Measurements from ENCODE around the gene COBL.

The COBL gene

DNA sequence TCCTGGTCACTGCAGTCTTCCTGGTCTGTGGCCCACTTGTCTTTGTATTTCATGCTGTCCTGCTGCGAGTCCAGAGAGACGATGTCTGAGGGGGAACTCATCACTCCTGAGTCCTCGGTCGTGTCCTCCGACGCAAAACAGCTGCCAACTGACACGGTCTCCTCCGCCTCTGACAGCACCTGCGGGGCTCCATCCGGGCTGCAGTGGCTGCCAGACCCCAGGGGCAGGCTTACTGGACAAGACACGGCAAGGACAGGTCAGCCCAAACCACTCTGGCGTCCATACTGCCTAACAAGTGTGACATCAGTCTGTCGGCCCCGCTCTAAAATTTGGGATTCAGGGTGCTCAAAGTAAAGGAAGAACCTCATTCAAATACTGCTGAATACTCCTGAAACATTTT, 273.1 kb downstream of the COBL start:
- DNase-seq (ENCODE audit: low read depth): no peak

DNA sequence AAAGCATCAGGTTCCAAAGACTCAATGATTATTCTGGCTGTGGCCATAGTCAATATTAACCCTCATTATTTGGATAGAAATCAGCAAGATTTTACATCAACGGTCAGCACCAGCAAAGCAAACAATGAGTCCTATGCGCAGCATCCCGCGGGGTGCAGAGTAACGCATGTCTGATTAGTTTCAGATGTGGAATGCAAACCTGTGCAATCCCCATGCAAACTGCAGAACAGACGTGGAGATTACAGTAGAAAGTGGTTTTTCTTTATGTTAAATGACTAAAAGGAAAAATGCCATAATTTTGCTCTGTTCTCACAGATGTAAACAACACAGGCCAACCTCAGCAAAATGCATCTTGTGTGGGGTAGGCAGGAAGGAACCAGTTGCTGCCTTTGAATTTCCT, 275.8 kb downstream of the COBL start:
- no peak for DNase-seq (ENCODE audit: low read depth)

DNA sequence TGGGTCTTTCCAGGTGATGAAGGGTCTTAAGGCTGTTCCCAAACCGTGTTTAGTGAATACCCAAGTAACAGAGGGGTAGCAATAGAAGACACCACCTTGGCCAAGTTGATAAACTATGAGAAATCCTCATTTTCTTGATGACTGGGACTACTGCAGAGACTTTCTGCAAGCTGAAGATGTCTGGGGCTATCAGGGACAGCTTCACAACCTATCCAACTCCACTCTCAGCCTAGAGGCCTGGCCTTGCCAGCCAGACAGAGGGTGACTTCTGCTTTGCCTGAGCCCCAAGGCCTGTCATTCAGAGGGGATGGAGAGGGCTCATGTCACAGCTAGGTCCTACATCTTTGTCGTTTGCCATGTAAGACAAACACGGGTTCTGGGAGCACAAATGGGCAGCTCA, 278.0 kb downstream of the COBL start:
- DNase-seq (ENCODE audit: low read depth): no peak

DNA sequence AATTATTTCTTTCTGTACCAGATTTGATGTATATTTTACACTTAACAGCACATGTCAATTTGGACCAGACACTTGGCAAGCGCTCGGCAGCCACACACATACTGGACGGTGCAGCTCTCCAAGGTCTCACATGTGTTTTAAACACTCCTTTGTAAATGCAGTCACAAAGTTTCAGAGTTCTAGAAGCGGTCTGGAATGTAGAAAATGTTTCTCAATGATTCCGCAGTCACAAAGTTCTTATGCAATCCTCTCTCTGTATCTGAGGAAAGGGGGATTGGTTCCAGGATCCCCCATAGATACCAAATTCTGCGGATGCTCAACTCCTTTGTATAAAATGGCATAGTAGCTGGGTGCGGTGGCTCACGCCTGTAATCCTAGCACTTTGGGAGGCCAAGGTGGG, 280.9 kb downstream of the COBL start:
- DNase-seq (ENCODE audit: low read depth): no peak

DNA sequence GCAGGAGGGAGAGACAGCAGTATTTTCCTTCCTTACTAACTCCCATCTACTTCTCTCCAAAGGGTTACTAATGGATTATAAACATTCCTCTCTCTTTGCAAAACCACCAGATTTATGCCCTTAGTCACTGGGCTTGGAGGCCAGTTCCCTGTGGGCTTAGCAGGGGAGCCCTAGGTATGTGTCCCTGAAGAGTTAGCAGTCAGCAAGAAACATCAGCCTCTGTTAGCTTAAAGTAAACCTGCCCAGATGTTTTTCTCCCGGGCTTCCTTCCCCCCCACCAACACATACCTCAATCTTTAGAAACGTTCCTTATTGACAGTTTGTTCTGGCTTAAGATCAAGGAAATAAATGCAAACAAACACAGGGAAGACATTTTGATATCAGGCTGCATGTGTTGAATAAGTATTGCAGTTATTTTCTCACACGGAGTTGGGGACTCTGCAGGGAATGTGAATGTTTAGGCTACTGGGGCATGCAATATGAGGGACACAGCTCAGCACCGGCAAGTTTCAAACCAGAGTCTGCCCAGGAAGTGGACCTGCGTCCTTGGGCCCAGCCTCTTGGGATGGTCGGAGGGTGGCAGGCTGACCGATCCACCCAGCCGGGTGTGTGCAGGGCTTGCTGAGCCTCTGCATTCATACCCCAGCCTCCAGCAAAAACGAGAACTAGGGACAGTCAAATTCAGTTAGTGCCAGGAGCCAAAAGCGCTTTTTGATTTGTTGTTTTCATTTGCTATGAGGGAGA, 281.9 kb downstream of the COBL start:
- no peak for DNase-seq (ENCODE audit: low read depth)

DNA sequence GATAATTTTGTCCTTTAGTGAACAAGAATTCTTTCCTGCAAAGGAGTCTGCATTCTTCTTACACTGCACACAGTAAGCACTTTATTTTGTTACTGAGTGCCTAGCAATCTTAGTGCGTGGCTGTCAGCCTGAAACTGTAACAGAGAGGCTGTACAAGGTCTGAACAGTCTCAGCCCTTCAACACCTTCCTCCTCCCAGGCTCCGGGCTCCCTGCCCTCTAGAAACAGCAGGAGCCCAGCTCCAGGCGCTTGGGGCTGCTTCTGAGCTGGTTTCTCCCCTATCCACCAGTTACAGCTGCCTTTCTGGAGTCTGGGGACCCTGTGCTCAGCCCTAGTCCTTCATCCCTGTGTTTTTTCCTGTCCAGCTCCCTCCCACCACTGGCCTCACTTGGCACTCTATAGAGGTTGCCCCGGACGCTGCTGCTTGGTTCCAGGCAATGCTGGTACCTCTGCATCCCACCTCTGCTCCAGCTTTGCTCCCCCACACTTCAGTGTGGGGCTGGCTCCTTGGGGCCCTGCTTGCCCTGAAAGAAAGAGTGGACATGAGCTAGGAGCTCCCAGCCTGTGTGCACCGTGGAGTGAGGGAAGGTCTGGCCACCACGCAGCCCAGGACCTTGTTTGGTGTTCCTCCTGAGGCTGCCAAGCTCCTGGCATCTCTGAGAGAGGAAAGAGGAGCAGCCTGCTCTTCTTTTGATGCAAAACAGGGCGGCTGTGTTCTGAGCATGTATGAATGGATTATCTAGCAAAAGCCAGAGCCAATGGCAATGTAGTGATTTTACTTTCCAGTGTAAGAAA, 282.7 kb downstream of the COBL start:
- DNase-seq (ENCODE audit: low read depth): no peak

DNA sequence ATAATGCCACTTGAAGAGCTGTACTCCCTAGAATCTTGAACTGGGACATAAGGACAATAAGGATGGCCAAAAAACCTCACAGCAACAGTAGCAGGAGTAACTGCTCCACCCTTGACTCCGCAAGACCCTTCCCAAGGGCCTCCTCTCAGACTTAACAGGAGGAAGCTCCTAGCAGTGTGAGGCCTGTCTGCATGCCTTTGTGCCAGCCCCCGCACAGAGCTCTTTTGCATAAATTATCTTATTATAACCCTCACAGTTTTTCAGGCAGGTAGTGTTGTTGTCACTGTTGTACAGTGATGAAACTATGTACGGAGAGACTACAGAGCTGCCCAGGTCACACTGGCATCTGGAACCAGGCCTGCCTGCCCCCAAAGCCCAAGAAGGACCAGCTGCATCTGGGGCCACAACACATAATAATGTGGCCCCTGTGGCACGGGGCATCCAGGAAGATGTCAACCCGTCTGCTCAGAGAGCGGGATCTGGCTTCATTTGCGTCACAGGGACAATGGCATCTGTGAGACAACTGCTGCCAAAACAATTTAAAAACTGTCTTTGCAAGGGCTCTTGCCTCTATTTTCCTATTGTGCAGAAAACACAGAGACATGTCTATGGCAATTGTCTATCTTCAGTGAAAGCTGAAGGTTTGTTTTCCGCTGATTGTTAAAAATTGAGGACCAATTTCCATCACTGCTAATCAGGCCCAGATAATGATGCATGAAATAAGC, 284.7 kb downstream of the COBL start:
- no peak for DNase-seq (ENCODE audit: low read depth)

DNA sequence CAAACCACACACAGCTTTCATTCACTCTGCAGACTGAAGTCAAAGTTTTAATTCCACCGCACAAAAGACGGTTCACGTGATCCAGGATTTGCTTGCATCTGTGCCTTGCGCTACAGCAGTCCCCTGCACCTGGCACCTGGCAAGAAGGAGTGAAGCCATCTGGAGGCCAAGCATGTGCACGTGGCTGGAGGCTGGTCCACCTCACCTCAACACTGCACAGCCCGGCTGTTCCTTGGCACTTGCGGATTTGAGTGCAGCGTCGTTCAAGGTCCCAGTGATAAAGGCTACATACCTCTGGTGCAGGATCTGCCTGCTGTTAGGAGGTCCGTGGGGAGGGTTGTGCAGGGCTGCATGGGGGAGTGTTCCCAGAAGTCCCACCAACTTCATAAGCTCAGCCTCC, 285.4 kb downstream of the COBL start:
- no peak for DNase-seq (ENCODE audit: low read depth)

DNA sequence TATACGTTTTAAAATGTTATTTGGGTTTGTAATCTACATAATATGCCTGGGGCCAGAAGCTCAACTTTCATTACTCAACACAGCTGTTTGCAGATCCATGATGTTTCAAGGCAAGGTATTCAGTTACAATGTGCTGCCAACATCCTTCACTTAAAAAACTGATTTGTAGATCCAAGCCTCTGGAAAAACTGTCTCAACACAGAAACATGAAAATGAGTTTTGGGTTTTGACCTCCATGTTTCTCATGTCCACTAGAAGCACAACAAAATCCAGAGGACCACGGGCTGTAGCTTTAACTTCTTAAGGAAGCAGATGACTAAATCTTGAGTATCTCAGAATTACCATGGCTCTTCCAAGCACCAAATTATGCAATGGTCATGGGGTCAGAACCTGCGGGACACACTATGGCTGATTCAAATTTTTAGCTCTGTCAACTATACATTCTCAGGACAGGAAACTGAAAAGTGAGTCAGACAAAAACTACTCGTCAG, 286.9 kb downstream of the COBL start:
- DNase-seq (ENCODE audit: low read depth): no peak

DNA sequence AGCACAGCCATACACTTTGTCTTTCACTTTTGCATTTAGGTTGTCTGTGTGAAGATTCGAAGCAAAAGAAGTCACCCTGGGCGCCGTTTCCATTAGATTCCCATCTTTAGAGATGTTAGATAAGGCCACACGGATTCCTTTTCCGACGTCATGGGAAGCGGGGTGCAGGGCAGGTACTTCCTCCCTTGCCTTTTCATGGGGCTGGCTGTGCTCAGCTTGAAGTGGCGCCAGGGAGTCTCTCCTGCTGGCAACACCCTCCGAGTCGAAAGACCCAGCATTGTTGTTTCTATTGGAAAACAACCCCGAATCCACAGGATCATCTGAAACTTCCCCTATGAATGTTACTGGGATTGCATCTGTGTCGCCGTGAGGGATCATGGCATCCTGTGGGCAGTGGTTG, 287.5 kb downstream of the COBL start:
- no peak for DNase-seq (ENCODE audit: low read depth)

DNA sequence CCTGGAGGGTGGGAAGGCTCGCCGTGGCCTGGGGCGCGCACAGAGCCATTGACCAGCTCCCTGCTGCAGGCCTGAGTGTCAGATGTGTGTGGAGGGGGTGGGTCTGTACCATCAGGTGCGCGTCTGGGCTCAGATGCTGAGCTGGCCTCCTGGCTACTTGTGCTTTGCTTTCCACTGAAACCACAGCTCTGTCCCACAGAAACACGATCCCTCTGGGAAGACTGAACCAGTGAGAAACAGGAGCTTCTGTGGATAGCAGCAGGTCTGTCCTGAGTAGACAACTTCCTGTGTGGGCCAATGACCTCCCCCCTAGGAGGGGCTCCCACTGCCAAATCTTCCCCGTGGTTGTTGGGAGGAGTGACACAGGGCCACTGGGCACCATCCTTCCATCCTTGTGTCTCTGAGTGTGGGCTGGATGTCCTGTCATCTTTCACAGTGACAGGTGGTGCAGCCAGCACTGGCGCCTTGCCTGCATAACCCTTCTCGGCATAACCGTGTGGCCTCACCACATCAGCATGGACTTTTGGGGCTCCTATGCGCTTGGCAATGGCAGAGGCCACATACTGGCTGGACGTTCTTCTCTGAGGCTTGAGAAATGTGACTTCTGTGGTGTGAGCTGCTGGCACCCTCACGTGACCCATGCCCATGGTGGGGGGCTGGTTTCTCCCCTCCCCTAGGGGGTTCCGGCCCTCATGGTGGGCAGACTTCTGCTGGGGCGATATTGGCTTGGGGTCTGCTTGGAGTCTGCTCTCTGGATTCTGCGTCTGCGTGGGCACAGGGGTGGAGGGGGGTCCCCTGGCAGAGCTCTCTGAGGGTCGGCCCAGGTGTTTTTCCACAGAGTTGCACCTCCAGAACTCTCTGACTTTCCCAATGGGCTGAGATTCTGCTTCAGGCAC, 288.4 kb downstream of the COBL start:
- no peak for DNase-seq (ENCODE audit: low read depth)

DNA sequence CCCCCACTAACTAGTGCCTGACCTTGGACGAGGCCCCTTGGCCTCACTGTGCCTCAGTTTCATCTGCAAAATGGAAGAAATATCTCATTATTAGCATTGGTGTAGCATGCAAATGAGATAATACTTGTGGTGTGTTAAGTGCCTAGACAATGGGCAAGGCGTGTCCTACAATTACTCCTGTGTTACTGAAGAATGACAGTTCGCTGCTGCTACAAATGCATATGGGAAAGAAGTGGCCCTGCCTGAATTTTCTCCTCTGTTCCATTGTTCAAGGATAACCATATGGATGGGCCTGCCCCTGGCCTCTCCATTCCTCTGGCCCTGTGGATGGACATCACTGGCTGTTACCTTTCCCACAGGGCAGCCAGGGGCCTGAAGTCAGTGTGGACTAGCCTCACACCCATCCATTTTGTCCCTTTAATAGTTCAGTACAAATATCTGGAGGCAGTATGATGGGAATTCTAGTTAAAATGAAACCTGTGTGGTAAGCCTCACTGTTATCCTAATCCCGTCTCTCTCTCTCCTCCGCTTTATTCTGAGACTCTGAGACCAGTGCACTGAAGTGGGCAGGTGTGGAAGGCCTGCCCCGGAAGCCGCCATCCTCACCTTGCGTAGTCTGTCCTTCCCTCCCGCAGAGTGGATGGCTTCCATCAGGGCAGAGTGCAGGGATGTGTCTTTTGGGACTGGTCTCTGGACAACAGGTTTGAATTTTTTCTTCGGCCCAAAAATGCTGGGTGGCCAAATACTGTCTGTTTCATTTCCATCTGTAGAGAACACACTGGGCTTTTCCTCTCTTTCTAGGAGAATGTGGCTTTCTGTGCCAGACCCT, 289.3 kb downstream of the COBL start:
- no peak for DNase-seq (ENCODE audit: low read depth)

DNA sequence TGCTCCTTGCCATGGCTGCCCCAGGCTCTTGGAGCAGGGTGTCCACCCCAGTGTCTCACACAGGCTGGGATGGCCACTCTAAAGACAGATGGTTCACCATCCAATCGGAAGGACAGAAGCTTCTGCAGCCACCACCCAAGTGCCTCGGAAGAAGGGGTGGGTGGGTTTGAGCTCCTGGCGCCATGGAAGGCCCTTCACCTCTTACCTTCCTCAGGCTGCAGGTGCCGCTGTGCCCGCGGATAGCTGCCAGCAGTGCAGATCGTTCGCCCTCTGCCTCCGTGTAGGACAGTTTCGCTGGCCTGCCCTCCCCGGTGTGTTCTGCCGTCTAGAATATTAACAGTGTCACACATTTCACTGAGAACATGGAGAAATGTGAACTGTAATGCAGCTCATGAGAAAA, 290.3 kb downstream of the COBL start:
- DNase-seq (ENCODE audit: low read depth): no peak

DNA sequence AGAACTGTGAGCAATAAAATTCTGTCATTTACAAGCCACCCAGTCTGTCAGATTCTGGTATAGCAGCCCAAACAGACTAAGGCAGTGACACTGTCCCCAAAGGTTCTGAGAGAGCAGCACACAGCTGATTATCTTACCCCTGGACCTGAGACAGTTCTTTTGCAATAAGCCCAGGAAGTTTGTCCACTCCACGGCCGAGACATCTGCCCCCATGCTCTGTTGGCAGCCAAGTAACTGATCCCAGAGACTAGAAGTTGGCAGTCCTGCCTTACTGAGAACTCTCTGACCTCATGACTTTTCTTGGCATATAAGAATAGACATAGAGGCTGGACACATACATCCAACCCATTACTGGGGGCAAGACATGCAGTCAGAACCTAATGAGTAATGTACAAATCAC, 290.9 kb downstream of the COBL start:
- DNase-seq (ENCODE audit: low read depth): no peak

DNA sequence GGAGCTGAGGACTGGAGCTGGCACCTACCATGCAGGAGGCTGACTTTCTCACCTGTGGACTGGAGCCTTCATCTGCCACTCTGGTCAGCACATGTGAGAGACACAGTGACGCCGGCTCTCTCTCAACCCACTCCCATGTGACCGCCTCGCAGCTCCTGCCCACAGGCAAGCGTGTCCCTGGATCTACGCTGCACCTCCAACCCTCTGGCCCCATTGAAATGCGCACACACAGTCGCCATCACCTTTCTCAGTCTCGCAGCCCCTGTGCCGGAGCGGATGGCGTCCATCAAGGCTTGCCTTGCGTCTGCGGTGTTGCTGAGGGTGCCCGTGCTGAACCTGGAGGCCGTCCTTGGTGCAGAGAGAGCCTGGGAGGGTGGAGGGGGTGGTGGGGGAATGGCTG, 291.7 kb downstream of the COBL start:
- no peak for DNase-seq (ENCODE audit: low read depth)

DNA sequence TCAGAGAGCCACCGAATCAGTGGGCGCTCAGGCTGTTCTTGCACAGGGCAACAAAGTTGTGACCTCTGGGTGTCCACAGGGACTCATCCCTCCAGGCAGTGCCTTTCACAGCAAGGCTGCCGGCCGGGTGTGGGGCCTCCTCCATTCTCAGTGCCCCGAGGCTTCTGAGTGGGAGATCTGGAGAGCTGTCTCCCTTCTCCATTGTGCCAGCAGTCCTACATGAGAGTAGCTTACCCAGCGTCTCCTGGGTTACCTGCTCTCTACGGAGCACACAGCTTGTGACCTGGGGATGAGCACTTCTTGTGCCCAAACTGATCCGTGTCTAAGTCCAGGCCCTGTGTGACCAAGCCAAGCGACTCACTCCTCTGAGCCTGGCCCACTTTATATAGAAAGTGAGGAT, 293.1 kb downstream of the COBL start:
- DNase-seq (ENCODE audit: low read depth): no peak

DNA sequence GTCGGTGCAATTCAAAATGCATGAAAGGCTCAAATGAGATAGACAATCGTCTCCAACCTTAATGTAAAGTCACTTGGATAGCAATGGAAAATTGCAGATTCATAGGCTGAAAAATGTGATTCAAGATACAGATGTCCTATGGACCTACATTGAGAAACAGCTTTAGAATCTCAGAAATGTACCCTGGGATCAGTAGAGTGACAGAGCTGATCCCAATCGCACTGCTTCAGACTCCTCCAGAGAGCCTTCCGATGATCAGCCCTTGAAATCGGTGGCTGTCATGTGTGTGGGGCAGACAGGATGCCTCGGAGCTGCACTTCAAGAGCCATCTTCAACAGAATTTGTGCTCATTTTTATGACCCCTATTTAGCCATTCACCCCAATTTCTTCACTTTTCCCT, 293.8 kb downstream of the COBL start:
- no peak for DNase-seq (ENCODE audit: low read depth)

DNA sequence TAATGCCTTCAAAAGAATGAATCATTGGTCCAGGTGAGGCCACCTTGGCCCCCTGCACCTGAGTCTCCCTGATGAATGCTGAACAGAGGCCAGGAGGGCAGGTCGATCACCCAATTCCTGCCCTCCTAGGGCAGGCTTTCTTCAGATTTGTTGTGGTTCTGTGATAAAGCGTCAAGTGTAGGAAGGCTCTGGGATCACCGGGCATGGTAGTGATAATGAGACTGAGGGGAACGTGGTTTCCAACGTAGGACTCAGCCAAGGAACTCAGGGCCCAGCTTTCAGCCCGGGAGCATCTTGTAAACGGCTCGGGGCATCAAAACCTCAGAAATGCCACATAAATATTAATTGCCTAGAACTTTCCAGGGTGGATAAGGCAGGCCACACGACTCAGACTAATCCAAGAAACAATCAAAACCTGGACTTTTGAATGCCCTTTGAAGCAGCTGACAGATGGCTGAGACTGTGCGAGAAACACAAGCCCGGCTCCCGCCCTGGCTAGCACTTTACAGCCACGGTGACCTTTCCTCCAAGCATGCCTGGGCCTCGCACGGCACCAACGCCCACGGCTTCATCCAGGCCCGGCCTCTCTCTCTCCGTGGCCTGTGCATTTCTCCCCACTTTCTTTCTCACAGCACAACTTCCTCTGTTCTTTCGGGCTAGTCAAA, 294.6 kb downstream of the COBL start:
- DNase-seq (ENCODE audit: low read depth): no peak

DNA sequence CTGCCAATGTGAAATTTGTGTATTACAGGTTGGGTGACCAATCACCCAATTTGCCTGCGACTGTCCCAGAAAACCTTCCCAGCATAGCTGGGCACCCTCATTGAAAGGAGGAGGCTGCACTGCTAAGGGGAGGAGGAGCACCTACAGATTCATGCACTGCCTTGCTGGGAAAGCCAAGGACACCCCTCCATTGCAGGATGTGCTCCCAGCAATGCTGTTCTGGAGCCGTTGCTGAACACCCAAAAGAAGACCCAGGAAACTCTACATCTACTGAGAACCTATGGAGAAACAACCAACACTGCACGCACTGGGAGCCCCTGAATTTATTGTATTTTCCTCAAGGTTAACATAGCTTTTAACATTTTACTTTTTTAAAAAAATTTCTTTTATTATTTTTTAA, 295.7 kb downstream of the COBL start:
- DNase-seq (ENCODE audit: low read depth): no peak

Measured in activated T-cell treated with anti-CD3 and anti-CD28 coated beads for 48 hours (primary cell).